Measurements from ENCODE around the gene EVC. TPM values are rescaled to one million over a fixed set of nuclear protein-coding genes. Genes with fewer than 3 reads are reported as not detected.

EVC gene
- total and polyA plus RNA-seq, 2 donors from 2014 or later, result 7.8 to 159 TPM

GRCh38 chr4:5760246-5760645 lies 49.2 kb downstream of the EVC start:
- H3K9ac ChIP-seq (ENCODE audit: low read length in 3 of 3), result no peak overlapping the region
- H3K4me1 ChIP-seq (ENCODE audit: control insufficient read depth in 2 of 3, insufficient read depth in 2 of 3, low read depth in 1 of 3, low read length in 3 of 3), result no peaks in the 10 kb centered on the region
- H3K36me3 ChIP-seq (ENCODE audit: control insufficient read depth in 2 of 3, insufficient read depth in 3 of 3, low read length in 3 of 3), result peaks cover 5 to 32% (median 14%) of the 10 kb centered on the region in 3 donors
- H3K9me3 ChIP-seq (ENCODE audit: control insufficient read depth in 2 of 3, insufficient read depth in 1 of 3, low read length in 3 of 3), result no peaks in the 10 kb centered on the region
- no peak overlapping the region for H3K4me3 ChIP-seq (ENCODE audit: low read length in 3 of 3)
- TF ChIP-seq, protein P1, sequence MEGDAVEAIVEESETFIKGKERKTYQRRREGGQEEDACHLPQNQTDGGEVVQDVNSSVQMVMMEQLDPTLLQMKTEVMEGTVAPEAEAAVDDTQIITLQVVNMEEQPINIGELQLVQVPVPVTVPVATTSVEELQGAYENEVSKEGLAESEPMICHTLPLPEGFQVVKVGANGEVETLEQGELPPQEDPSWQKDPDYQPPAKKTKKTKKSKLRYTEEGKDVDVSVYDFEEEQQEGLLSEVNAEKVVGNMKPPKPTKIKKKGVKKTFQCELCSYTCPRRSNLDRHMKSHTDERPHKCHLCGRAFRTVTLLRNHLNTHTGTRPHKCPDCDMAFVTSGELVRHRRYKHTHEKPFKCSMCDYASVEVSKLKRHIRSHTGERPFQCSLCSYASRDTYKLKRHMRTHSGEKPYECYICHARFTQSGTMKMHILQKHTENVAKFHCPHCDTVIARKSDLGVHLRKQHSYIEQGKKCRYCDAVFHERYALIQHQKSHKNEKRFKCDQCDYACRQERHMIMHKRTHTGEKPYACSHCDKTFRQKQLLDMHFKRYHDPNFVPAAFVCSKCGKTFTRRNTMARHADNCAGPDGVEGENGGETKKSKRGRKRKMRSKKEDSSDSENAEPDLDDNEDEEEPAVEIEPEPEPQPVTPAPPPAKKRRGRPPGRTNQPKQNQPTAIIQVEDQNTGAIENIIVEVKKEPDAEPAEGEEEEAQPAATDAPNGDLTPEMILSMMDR (IDR thresholded peaks at IDR 0.05; ENCODE audit: borderline replicate concordance, extremely low read depth, insufficient read depth), result no peak
- no peak for DNase-seq
- H3K27me3 ChIP-seq (ENCODE audit: control insufficient read depth, insufficient read depth, low read length), result no peaks in the 10 kb centered on the region
- no peak for FAIRE-seq
- H3K27ac ChIP-seq (ENCODE audit: low read depth in 2 of 2, low read length in 2 of 2), result no peak overlapping the region
- intact Hi-C loops (cut with DNase I), result no loop called here

DNA sequence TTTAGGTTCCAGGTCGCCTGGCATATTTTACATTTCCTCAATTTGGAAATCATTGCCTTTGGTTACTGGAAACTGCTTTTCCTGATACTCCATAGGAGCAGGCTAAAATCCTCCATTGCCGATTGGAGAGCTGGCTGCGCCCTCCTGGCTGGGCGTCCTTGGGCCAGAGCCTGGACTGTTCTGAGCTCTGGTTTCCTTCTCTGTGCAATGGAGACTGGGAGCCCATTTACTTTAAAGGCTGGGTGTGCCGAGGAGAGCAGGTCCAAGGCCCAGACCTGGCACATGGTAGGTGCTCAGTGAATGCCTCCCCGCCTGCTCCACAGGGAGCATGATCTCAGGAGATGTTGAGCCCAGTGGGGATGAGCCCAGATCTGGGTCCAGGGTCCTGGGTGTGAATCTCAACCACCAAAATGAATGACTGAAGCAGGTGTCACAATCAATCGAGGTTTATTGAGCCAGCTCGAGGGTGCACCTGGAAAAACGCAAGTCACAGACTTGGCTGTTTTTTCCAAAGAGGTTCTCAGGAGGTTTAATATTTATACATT lies 50.0 kb downstream of the EVC start:
- DNase-seq, result no peak
- intact Hi-C loops (cut with DNase I), result no loop called here
- H3K36me3 ChIP-seq (ENCODE audit: control insufficient read depth in 2 of 3, insufficient read depth in 3 of 3, low read length in 3 of 3), result peaks cover 5 to 26% (median 9%) of the 10 kb centered on the region in 3 donors
- H3K4me1 ChIP-seq (ENCODE audit: control insufficient read depth in 2 of 3, insufficient read depth in 2 of 3, low read depth in 1 of 3, low read length in 3 of 3), result no peaks in the 10 kb centered on the region
- no peak overlapping the region for H3K4me3 ChIP-seq (ENCODE audit: low read length in 3 of 3)
- H3K9ac ChIP-seq (ENCODE audit: low read length in 3 of 3), result no peak overlapping the region
- TF ChIP-seq, protein P1 (IDR thresholded peaks at IDR 0.05; ENCODE audit: borderline replicate concordance, extremely low read depth, insufficient read depth), result no peak
- H3K9me3 ChIP-seq (ENCODE audit: control insufficient read depth in 2 of 3, insufficient read depth in 1 of 3, low read length in 3 of 3), result no peaks in the 10 kb centered on the region
- no peak for FAIRE-seq
- no peaks in the 10 kb centered on the region for H3K27me3 ChIP-seq (ENCODE audit: control insufficient read depth, insufficient read depth, low read length)
- no peak overlapping the region for H3K27ac ChIP-seq (ENCODE audit: low read depth in 2 of 2, low read length in 2 of 2)

- H3K36me3 ChIP-seq (ENCODE audit: control insufficient read depth in 2 of 3, insufficient read depth in 3 of 3, low read length in 3 of 3), result peaks cover 0 to 13% (median 5%) of the 10 kb centered on the region in 3 donors
- TF ChIP-seq, protein P1 (IDR thresholded peaks at IDR 0.05; ENCODE audit: borderline replicate concordance, extremely low read depth, insufficient read depth), result no peak
- FAIRE-seq, result no peak
- DNase-seq, result no peak
- H3K4me3 ChIP-seq (ENCODE audit: low read length in 3 of 3), result no peak overlapping the region
- peaks cover 0 to 3% (median 0%) of the 10 kb centered on the region in 3 donors for H3K4me1 ChIP-seq (ENCODE audit: control insufficient read depth in 2 of 3, insufficient read depth in 2 of 3, low read depth in 1 of 3, low read length in 3 of 3)
- H3K9ac ChIP-seq (ENCODE audit: low read length in 3 of 3), result no peak overlapping the region
- no peak overlapping the region for H3K27ac ChIP-seq (ENCODE audit: low read depth in 2 of 2, low read length in 2 of 2)
- H3K27me3 ChIP-seq (ENCODE audit: control insufficient read depth, insufficient read depth, low read length), result no peaks in the 10 kb centered on the region
- no peaks in the 10 kb centered on the region for H3K9me3 ChIP-seq (ENCODE audit: control insufficient read depth in 2 of 3, insufficient read depth in 1 of 3, low read length in 3 of 3)
- intact Hi-C loops (cut with DNase I), result no loop called here
These were observed 59.0 kb downstream of the EVC start for GRCh38 chr4:5770051-5770450.
